Measurements from ENCODE around the gene RAB10.

GRCh38 chr2:26049641-26050040, 15.8 kb downstream of the RAB10 start:
- TF ChIP-seq CTCF (IDR thresholded peaks at IDR 0.05) (no peak), POLR2A (IDR thresholded peaks at IDR 0.05) (no peak)

Data from thyroid gland (tissue), 4 donors.